ENCODE data around the gene EVPL.

DNA sequence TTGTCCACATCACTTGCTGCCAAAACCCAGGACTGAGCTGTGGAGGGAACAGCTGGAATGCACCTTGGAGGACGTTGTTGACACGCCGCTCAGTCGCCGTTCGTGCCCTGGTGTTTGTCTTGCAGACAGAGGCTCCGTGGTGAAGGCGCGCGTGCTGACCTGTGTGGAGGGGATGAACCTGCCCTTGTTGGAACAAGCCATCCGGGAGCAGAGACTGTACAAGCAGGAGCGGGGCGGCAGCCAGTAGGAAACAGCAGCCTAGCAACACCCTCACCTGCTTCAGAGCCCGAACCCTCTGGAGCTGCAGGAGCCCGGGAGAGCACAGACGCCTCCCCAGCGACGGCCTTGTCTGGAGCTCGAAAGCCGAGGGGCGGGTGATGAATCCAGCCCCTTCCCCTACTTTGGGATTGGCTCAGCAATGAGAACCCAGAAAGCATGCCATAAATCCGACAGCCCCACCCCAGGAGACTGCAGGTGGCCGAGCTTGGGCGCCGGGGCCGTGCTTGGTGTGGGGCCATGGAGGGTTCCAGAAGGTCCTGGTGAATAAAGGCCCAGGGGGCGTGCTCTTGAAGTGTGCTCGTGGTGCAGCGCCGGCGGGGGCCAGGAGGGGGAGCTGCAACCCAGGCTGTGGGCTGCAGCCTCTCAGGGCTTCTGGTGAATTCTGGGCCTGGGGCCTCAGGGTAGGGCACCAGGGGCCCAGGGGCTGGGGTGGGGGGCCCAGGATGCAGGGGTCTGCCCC, 26.9 kb downstream of the EVPL start:
- TF ChIP-seq, protein P1, sequence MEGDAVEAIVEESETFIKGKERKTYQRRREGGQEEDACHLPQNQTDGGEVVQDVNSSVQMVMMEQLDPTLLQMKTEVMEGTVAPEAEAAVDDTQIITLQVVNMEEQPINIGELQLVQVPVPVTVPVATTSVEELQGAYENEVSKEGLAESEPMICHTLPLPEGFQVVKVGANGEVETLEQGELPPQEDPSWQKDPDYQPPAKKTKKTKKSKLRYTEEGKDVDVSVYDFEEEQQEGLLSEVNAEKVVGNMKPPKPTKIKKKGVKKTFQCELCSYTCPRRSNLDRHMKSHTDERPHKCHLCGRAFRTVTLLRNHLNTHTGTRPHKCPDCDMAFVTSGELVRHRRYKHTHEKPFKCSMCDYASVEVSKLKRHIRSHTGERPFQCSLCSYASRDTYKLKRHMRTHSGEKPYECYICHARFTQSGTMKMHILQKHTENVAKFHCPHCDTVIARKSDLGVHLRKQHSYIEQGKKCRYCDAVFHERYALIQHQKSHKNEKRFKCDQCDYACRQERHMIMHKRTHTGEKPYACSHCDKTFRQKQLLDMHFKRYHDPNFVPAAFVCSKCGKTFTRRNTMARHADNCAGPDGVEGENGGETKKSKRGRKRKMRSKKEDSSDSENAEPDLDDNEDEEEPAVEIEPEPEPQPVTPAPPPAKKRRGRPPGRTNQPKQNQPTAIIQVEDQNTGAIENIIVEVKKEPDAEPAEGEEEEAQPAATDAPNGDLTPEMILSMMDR (IDR thresholded peaks at IDR 0.05): peak in 2 of 3 donors; percentile 31 to 40
- no peak for TF ChIP-seq POLR2A (IDR thresholded peaks at IDR 0.05)
